Urinary bladder (tissue), 4 donors: ENCODE measurements around the gene CACNB3. TPM values are rescaled to one million over a fixed set of nuclear protein-coding genes. Genes with fewer than 3 reads are reported as not detected.
"Not testable (repeated sequence)": the region's sequence is repeated elsewhere in the genome, so short reads cannot be mapped to it uniquely, and the experiment has no call there.

Experiments
- DNase-seq: peaks from one replicate; pipeline ENCODE4 v3.0.0-alpha.2; 2015; ENCODE audit errors: extremely low spot score
- H3K27ac ChIP-seq: one replicate; pipeline ENCODE4 v1.5.1; 2013; ENCODE audit warnings: low read depth, mild to moderate bottlenecking, moderate library complexity
- H3K36me3 ChIP-seq: one replicate; pipeline ENCODE4 v1.6.1; 2013; ENCODE audit warnings: mild to moderate bottlenecking, moderate library complexity; ENCODE audit not compliant: insufficient read depth
- H3K4me1 ChIP-seq: one replicate; pipeline ENCODE4 v1.6.1; 2013; ENCODE audit warnings: mild to moderate bottlenecking, moderate library complexity; ENCODE audit not compliant: insufficient read depth
- H3K4me3 ChIP-seq: one replicate; pipeline ENCODE4 v1.5.1; 2013; ENCODE audit warnings: low read depth, low read length
- WGBS: extraction: QIAGEN DNeasy Blood & Tissue Kit; methylation state at CpG from one replicate; pipeline ENCODE4 v1.1.7; 2013; 5-methylcytosine and 5-hydroxymethylcytosine counted together
- polyA plus RNA-seq: library from polyadenylated mRNA; stranded (reverse); fragments of 200-250 nt; gene quantifications from one replicate; pipeline ENCODE4 v1.2.3, GENCODE V29; 2013
- total RNA-seq: library from RNA; depleted of rRNA; stranded (reverse); fragments of >200 nt; gene quantifications from one replicate; pipeline ENCODE4 v1.2.3, GENCODE V29; 2014
- donor health status: healthy with polysubstance abuse.
- donor health status: healthy.

CACNB3 gene
- total and polyA plus RNA-seq, 2 donors: 15.1 to 22.2 TPM

- H3K4me1 ChIP-seq: no peaks in the 10 kb centered on the region
- WGBS: 87% methylated on average over 12 of the region's 12 CpGs
- H3K36me3 ChIP-seq: peaks cover 12% of the 10 kb centered on the region
- H3K27ac ChIP-seq: no peak overlapping the region
- no peak for DNase-seq
- H3K4me3 ChIP-seq: no peak overlapping the region
These were observed 14.2 kb downstream of the CACNB3 start for GRCh38 chr12:48832321-48833060.

DNA sequence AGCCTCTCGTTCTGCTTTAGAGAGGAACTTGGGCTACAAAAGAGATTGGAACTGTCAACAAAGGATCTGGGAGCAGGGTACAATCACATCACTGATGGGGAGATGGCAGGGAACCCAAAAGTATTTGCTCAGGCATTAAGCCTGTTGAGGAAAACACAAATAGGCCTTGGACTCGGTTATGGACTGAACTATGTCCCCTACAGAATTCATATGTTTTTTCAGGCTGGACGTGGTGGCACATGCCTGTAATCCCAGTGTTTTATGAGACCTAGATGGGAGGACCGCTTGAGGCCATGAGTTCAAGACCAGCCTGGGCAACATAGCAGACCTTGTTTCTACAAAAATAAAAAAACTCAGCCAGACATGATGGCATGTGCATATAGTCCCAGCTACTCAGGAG lies 19.8 kb downstream of the CACNB3 start:
- Histone ChIP-seq H3K36me3 (peaks cover 21% of the 10 kb centered on the region), H3K4me3 (no peak overlapping the region), H3K27ac (no peak overlapping the region), H3K4me1 (no peaks in the 10 kb centered on the region)
- WGBS: 90% methylated on average over 4 of the region's 4 CpGs
- no peak for DNase-seq

DNA sequence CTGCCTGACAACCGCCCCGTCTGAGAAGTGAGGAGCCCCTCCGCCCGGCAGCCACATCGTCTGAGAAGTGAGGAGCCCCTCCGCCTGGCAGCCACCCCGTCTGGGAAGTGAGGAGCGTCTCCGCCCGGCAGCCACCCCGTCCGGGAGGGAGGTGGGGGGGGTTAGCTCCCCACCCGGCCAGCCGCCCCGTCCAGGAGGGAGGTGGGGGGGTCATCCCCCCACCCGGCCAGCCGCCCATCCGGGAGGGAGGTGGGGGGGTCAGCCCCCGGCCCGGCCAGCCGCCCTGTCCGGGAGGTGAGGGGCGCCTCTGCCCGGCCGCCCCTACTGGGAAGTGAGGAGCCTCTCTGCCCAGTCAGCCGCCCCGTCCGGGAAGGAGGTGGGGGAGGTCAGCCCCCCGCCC lies 23.7 kb downstream of the CACNB3 start:
- H3K27ac ChIP-seq, DNase-seq, H3K4me1 ChIP-seq, H3K4me3 ChIP-seq: not testable (repeated sequence)
- peaks cover 17% of the 10 kb centered on the region for H3K36me3 ChIP-seq
- WGBS: 91% methylated on average over 25 of the region's 29 CpGs

GRCh38 chr12:48851883-48852733 lies 33.8 kb downstream of the CACNB3 start, which contains the start of gene DDX23:
Gene DDX23 (minus strand): TSS chr12:48852163. CDS start chr12:48845782, 6,381 bp downstream.
- Histone ChIP-seq H3K36me3 (no peaks in the 10 kb centered on the region), H3K4me3 (peak within 1 kb of the TSS; percentile 86), H3K4me1 (no peaks in the 10 kb centered on the region), H3K27ac (peak within 1 kb of the TSS; percentile 81)
- under 1% methylated on average over 53 of the region's 53 CpGs for WGBS
- peak; percentile 93 for DNase-seq

GRCh38 chr12:48852734-48853688 lies 34.7 kb downstream of the CACNB3 start:
- Histone ChIP-seq H3K4me1 (no peaks in the 10 kb centered on the region), H3K27ac (peak overlapping the region; percentile 35), H3K4me3 (peak overlapping the region; percentile 28), H3K36me3 (no peaks in the 10 kb centered on the region)
- 2% methylated on average over 11 of the region's 11 CpGs for WGBS
- peak; percentile 92 for DNase-seq

DNA sequence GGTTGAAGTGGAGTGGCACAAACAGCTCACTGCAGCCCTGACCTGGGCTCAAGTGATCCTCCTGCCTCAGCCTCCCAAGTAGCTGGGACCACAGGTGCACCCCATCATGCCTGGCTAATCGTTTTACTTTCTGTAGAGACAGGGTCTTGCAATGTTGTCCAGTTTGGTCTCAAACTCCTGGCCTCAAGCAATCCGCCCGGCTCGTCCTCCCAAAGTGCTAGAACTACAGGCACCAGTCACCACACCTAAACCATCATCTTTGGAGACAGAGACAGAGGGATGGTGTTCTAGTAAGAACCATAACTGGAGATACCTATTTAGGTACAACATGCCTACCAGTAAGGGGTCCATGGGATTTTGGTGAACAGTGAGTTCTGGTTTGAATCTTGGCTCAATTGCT lies 36.2 kb downstream of the CACNB3 start:
- Histone ChIP-seq H3K4me1 (no peaks in the 10 kb centered on the region), H3K4me3 (no peak overlapping the region), H3K36me3 (no peaks in the 10 kb centered on the region), H3K27ac (no peak overlapping the region)
- 86% methylated on average over 4 of the region's 4 CpGs for WGBS
- no peak for DNase-seq

DNA sequence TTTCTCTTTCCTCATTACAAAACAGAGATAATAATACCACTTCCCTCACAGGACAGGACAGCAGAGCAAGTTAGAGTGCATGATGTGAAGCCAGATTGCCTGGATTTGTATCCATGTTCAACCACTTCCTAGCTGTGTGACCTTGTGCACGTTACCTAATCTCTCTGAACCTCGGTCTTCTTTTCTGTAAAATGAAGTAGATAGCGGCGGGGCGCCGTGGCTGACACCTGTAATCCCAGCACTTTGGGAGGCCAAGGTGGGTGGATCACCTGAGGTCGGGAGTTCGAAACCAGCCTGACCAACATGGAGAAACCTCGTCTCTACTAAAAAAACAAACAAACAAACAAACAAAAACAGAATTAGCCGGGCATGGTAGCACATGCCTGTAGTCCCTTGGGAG lies 36.6 kb downstream of the CACNB3 start:
- WGBS: 86% methylated on average over 10 of the region's 10 CpGs
- H3K36me3 ChIP-seq: not testable (repeated sequence)

GRCh38 chr12:48856379-48856778 lies 38.1 kb downstream of the CACNB3 start:
- no peaks in the 10 kb centered on the region for H3K4me1 ChIP-seq
- no peak for DNase-seq
- H3K4me3 ChIP-seq: no peak overlapping the region
- WGBS: 60% methylated on average over 2 of the region's 2 CpGs
- no peak overlapping the region for H3K27ac ChIP-seq
- H3K36me3 ChIP-seq: no peaks in the 10 kb centered on the region

More for the DNA sequence above, 36.6 kb downstream of the CACNB3 start:
- not testable (repeated sequence) for H3K27ac ChIP-seq, H3K4me3 ChIP-seq, DNase-seq, H3K4me1 ChIP-seq

DNA sequence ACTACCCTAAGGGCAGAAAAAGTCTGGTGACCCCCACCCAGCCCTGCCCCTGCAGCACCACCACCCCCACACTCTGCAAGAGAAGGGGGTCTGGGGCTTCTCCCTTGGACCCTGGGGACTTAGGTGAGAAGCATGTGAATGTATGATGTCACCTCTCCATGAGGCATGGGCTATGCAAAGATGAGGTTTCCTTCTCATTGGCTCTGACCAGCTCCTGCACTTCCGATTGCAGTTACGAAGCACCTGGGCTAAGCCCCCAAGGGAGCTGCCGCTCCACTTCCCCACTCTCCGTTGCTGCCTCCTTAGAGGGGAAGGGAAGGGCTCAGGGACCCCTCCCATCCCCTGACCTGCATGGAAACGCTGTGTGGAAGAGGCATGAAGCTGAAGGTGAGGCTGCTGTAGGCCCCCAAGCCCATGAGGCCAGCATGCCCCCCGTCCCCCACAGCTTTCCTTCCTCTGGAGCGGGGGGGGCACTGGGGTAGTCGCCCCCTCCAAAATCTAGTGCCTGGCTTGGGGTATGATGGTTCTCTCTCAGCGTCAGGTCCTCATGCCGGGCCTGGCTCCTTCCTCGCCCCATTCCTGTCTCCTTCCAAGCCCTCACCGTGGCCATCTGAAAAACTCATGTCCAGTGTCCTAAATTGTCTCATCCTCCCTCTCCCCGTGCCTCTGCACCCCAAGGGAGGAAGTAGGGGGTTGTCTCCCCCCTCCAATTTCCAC lies 39.1 kb downstream of the CACNB3 start:
- 75% methylated on average over 13 of the region's 13 CpGs for WGBS
- Histone ChIP-seq H3K4me3 (no peak overlapping the region), H3K36me3 (no peaks in the 10 kb centered on the region)

GRCh38 chr12:48858043-48858442 lies 39.7 kb downstream of the CACNB3 start:
- no peak overlapping the region for H3K27ac ChIP-seq
- 79% methylated on average over 8 of the region's 8 CpGs for WGBS
- H3K36me3 ChIP-seq: no peaks in the 10 kb centered on the region
- H3K4me3 ChIP-seq: no peak overlapping the region
- no peaks in the 10 kb centered on the region for H3K4me1 ChIP-seq
- DNase-seq: no peak

More for the DNA sequence above, 39.1 kb downstream of the CACNB3 start:
- Histone ChIP-seq H3K27ac (no peak overlapping the region), H3K4me1 (no peaks in the 10 kb centered on the region)
- no peak for DNase-seq

DNA sequence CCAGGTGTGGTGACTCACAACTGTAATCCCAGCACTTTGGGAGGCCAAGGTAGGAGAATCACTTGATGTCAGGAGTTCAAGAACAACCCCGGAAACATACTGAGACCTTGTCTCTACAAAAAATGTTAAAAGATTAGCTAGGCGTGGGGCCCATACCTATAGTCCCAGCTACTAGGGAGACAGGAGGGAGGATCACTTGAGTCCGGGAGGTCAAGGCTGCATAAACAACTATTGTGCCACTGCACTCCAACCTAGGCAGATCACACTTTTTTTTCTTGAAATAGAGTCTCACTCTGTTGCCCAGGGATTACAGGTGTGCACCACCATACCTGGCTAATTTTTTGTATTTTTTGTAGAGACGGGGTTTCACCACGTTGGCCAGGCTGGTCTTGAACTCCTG lies 41.3 kb downstream of the CACNB3 start:
- no peak overlapping the region for H3K4me3 ChIP-seq
- no peaks in the 10 kb centered on the region for H3K4me1 ChIP-seq
- no peak for DNase-seq
- no peaks in the 10 kb centered on the region for H3K36me3 ChIP-seq
- WGBS: 94% methylated on average over 5 of the region's 5 CpGs
- H3K27ac ChIP-seq: no peak overlapping the region

GRCh38 chr12:48860236-48860635 lies 41.9 kb downstream of the CACNB3 start:
- H3K4me3 ChIP-seq, H3K36me3 ChIP-seq, H3K4me1 ChIP-seq, DNase-seq, H3K27ac ChIP-seq: not testable (repeated sequence)
- WGBS: 89% methylated on average over 5 of the region's 5 CpGs
